HG03432 (cell line): ENCODE data around the gene STX16.
"Not testable (repeated sequence)": the region's sequence is repeated elsewhere in the genome, so short reads cannot be mapped to it uniquely, and the experiment has no call there.

Experiments
- ATAC-seq: cut with Tn5 transposase; IDR thresholded peaks from one replicate; pipeline ENCODE4 v1.9.1; 2021; ENCODE audit warnings: mild to moderate bottlenecking, moderate library complexity; ENCODE audit not compliant: unreplicated experiment

The STX16 gene

GRCh38 chr20:58719971-58720371, 68.9 kb downstream of the STX16 start:
- ATAC-seq = no peak

- no peak for ATAC-seq
Measured at GRCh38 chr20:58720890-58721289, 69.8 kb downstream of the STX16 start.

DNA sequence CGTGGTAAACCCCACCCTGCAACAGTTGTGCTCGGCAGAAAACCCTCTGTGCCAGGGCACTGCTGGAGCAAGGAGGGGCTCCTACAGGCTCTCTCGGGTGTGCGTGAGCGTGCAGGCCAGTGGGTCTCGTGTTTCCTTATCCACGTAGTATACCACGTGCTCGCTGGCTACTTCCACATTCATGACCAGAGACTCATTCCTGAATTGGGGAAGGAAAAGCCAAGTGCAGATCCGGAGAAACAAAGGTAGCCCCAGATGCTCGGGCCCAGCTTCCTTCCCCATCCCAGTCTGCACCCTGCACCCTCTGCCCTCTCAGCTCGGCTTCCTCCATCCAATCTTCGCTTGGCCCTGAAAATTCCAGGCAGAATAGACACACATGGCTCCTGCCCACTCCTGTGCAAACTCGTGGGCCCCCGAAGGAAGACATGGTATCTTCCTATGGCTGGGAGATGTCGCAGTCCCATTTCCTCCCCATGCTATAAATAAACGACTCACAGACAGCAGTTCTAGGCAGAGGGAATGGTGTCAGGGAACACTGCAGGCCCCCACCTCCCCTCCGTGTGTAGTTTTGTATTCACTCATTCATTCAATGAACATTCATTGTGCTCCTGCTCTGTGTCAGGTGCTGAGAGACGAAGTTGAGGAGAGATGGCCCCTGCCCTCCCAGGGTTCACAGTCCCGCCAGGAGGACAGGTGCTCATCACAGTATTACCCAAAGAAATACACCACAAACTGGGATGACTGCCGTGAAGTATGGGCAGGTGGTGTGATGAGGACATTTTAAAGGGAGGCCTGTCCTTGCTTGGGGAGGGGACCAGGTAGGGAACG, 71.1 kb downstream of the STX16 start:
- ATAC-seq = no peak

- ATAC-seq = no peak
Measured at GRCh38 chr20:58722877-58723627, 72.0 kb downstream of the STX16 start.

- ATAC-seq = no peak
Measured at GRCh38 chr20:58723628-58723984, 72.5 kb downstream of the STX16 start.

GRCh38 chr20:58726156-58726555, 75.1 kb downstream of the STX16 start:
- ATAC-seq = not testable (repeated sequence)
